DOHH2 (cell line): ENCODE results near the gene SMOC1.

Source experiments
- CTCF ChIP-seq: fragments of 200-600 bp; sonication (generic); IDR thresholded peaks from one replicate; pipeline ENCODE4 v1.5.1; 2014; ENCODE audit warnings: antibody characterized with exemption, mild to moderate bottlenecking, low read depth, low read length; ENCODE audit not compliant: poor library complexity, severe bottlenecking
- EZH2phosphoT487 ChIP-seq: fragments of 200-600 bp; sonication (generic); IDR thresholded peaks from 2 replicates; pipeline ENCODE4 v1.6.1; 2017; ENCODE audit warnings: borderline replicate concordance, mild to moderate bottlenecking, antibody characterized with exemption, low read length, moderate library complexity, mixed read lengths

- no peak for TF ChIP-seq CTCF
- no peak for TF ChIP-seq EZH2phosphoT487
These were observed 79.9 kb downstream of the SMOC1 start for GRCh38 chr14:69959136-69959535.
